H1 (cell line): ENCODE measurements around the gene LTO1. TPM values are rescaled to one million over a fixed set of nuclear protein-coding genes. Genes with fewer than 3 reads are reported as not detected.

Source experiments
- CTCF ChIA-PET: fragments of 300-600 bp; sonication (Branson Sonifier 250); formaldehyde crosslinking; loops from one replicate; lab custom pipeline; 2021; ENCODE audit not compliant: partially characterized antibody; lab: Charles Lee
- POLR2A ChIA-PET: fragments of 300-600 bp; sonication (Branson Sonifier 250); formaldehyde crosslinking; loops from one replicate; lab custom pipeline; 2021; ENCODE audit warnings: inconsistent platforms; ENCODE audit not compliant: partially characterized antibody; lab: Charles Lee
- DNase-seq, 2 experiments: peaks; one replicate each; pipeline versions ENCODE4 v3.0.0 to v3.0.0-alpha.2; 2010 to 2022; ENCODE audit warnings: low spot score in 2 of 2, low read depth in 1 of 2, mixed read lengths in 1 of 2
- FAIRE-seq: peaks from 2 replicates; lab custom pipeline; 2011; peaks lifted over from hg19 to GRCh38; lab: Jason Lieb, UNC
- H2AFZ ChIP-seq: 2 replicates; pipeline ENCODE4 v1.8.1; 2012; ENCODE audit warnings: low read length, inconsistent platforms
- H2AK5ac ChIP-seq: 2 replicates; pipeline ENCODE4 v1.6.1; 2013; ENCODE audit warnings: low read depth, low read length
- H2BK120ac ChIP-seq: replicated peaks from 2 replicates; pipeline ENCODE3; 2013; ENCODE audit warnings: low read depth, low read length, inconsistent platforms
- H2BK12ac ChIP-seq: 2 replicates; pipeline ENCODE4 v1.6.1; 2013; ENCODE audit warnings: low read depth, low read length
- H2BK15ac ChIP-seq: 2 replicates; pipeline ENCODE4 v1.6.1; 2013; ENCODE audit warnings: low read length
- H2BK20ac ChIP-seq: 2 replicates; pipeline ENCODE4 v1.6.1; 2013; ENCODE audit warnings: low read length
- H2BK5ac ChIP-seq: 2 replicates; pipeline ENCODE4 v1.6.1; 2013; ENCODE audit warnings: low read depth, low read length
- H3K14ac ChIP-seq: 2 replicates; pipeline ENCODE4 v1.6.1; 2013; ENCODE audit warnings: inconsistent platforms; ENCODE audit not compliant: insufficient read length
- H3K18ac ChIP-seq: 2 replicates; pipeline ENCODE4 v1.6.1; 2013; ENCODE audit warnings: low read length; ENCODE audit errors: extremely low read depth
- H3K23ac ChIP-seq: 2 replicates; pipeline ENCODE4 v1.6.1; 2013; ENCODE audit warnings: inconsistent platforms; ENCODE audit not compliant: insufficient read length
- H3K23me2 ChIP-seq: 2 replicates; pipeline ENCODE4 v1.6.1; 2013; ENCODE audit warnings: low read depth, low read length
- H3K27ac ChIP-seq: 2 replicates; pipeline ENCODE4 v1.6.1; 2011; ENCODE audit warnings: low read depth, low read length, inconsistent platforms
- H3K27me3 ChIP-seq, 4 experiments: replicated peaks in 1 of 4; 1 replicate in 1 of 4; 2 replicates in 3 of 4; pipeline versions ENCODE4 v1.6.1 to v1.8.1; 2011 to 2013; ENCODE audit warnings: low read length in 3 of 4, mild to moderate bottlenecking in 3 of 4, inconsistent platforms in 2 of 4, mixed read lengths in 2 of 4, moderate library complexity in 1 of 4; ENCODE audit not compliant: control insufficient read depth in 3 of 4, insufficient read depth in 3 of 4; ENCODE audit errors: extremely low read depth in 1 of 4
- H3K36me3 ChIP-seq, 4 experiments: 2 replicates each; pipeline versions ENCODE4 v1.6.1 to v1.8.1; 2011 to 2013; ENCODE audit warnings: mild to moderate bottlenecking in 4 of 4, low read length in 3 of 4, moderate library complexity in 2 of 4, control low read depth in 1 of 4, inconsistent platforms in 1 of 4; ENCODE audit not compliant: insufficient read depth in 4 of 4, control insufficient read depth in 2 of 4
- H3K4ac ChIP-seq: replicated peaks from 2 replicates; pipeline ENCODE3; 2013; ENCODE audit warnings: low read length, low read depth, mixed read lengths, inconsistent platforms; ENCODE audit not compliant: insufficient read length
- H3K4me1 ChIP-seq, 4 experiments: replicated peaks in 1 of 4; 1 replicate in 1 of 4; 2 replicates in 3 of 4; pipeline versions ENCODE4 v1.6.1 to v1.8.1; 2011 to 2013; ENCODE audit warnings: low read length in 3 of 4, inconsistent platforms in 2 of 4, mixed read lengths in 1 of 4; ENCODE audit not compliant: insufficient read depth in 4 of 4, control insufficient read depth in 3 of 4
- H3K4me2 ChIP-seq, 2 experiments: 2 replicates each; pipeline versions ENCODE4 v1.6.1 to v1.8.1; 2011 to 2013; ENCODE audit warnings: low read depth in 2 of 2, low read length in 2 of 2, control low read depth in 1 of 2, inconsistent platforms in 1 of 2, mild to moderate bottlenecking in 1 of 2; ENCODE audit not compliant: insufficient read depth in 1 of 2
- H3K4me3 ChIP-seq, 4 experiments: fragments of 200-600, 300-600 bp in 1 of 4; sonication (generic), shearing (Covaris generic), sonication (Bioruptor Twin) in 1 of 4; 2 replicates each; pipeline versions ENCODE4 v1.5.1 to v1.8.1; 2011 to 2016; ENCODE audit warnings: low read length in 4 of 4, low read depth in 3 of 4, control low read depth in 2 of 4, inconsistent platforms in 2 of 4, mild to moderate bottlenecking in 2 of 4, mixed read lengths in 1 of 4, moderate library complexity in 1 of 4; ENCODE audit not compliant: insufficient read depth in 2 of 4; ENCODE audit errors: extremely low read depth in 1 of 4
- H3K56ac ChIP-seq: replicated peaks from 2 replicates; pipeline ENCODE3; 2013; ENCODE audit warnings: low read depth, mild to moderate bottlenecking, mixed read lengths, low read length, inconsistent platforms; ENCODE audit not compliant: insufficient read length
- H3K79me1 ChIP-seq: 2 replicates; pipeline ENCODE4 v1.6.1; 2013; ENCODE audit warnings: low read depth, low read length, control low read depth
- H3K79me2 ChIP-seq, 2 experiments: 2 replicates each; pipeline versions ENCODE4 v1.6.1 to v1.8.1; 2012 to 2013; ENCODE audit warnings: low read length in 2 of 2, mild to moderate bottlenecking in 2 of 2, inconsistent platforms in 1 of 2; ENCODE audit not compliant: insufficient read depth in 2 of 2, control insufficient read depth in 1 of 2
- H3K9ac ChIP-seq, 4 experiments: replicated peaks in 1 of 4; 1 replicate in 1 of 4; 2 replicates in 3 of 4; pipeline versions ENCODE4 v1.6.1 to v1.8.1; 2011 to 2013; ENCODE audit warnings: low read depth in 3 of 4, low read length in 3 of 4, control low read depth in 2 of 4, mild to moderate bottlenecking in 2 of 4, moderate library complexity in 2 of 4, inconsistent platforms in 1 of 4; ENCODE audit errors: extremely low read depth in 1 of 4
- H3K9me3 ChIP-seq, 2 experiments: 2 replicates each; pipeline versions ENCODE4 v1.6.1 to v1.8.1; 2012 to 2013; ENCODE audit warnings: mild to moderate bottlenecking in 2 of 2, moderate library complexity in 2 of 2, control low read depth in 1 of 2, inconsistent platforms in 1 of 2, low read depth in 1 of 2, low read length in 1 of 2, mixed read lengths in 1 of 2; ENCODE audit not compliant: insufficient read depth in 2 of 2
- H4K20me1 ChIP-seq, 2 experiments: replicated peaks in 1 of 2; 2 replicates each; pipeline versions ENCODE3 to v1.8.1; 2011 to 2013; ENCODE audit warnings: inconsistent platforms in 2 of 2, low read length in 2 of 2, mild to moderate bottlenecking in 1 of 2; ENCODE audit not compliant: insufficient read depth in 2 of 2, control insufficient read depth in 1 of 2
- H4K5ac ChIP-seq: 2 replicates; pipeline ENCODE4 v1.6.1; 2013; ENCODE audit warnings: low read length, low read depth, mixed read lengths, inconsistent platforms; ENCODE audit not compliant: insufficient read length
- H4K8ac ChIP-seq: 2 replicates; pipeline ENCODE4 v1.8.0; 2013; ENCODE audit warnings: mild to moderate bottlenecking, moderate library complexity, low read length, inconsistent platforms; ENCODE audit not compliant: insufficient read depth; ENCODE audit errors: extremely low read depth
- H4K91ac ChIP-seq: replicated peaks from 2 replicates; pipeline ENCODE3; 2013; ENCODE audit warnings: low read length, mixed read lengths, inconsistent platforms; ENCODE audit not compliant: insufficient read length
- ASH2L ChIP-seq: fragments of 200-600, 300-600 bp; sonication (generic); IDR thresholded peaks from one replicate; pipeline ENCODE4 v1.7.1; 2017; ENCODE audit warnings: low read length
- BRCA1 ChIP-seq: IDR thresholded peaks from 2 replicates; pipeline ENCODE4 v1.6.1; 2012; ENCODE audit warnings: low read depth, low read length, improper control_type of control experiment
- CREB1 ChIP-seq: IDR thresholded peaks from 2 replicates; pipeline ENCODE4 v1.6.1; 2012; ENCODE audit warnings: inconsistent platforms
- GABPA ChIP-seq: IDR thresholded peaks from 2 replicates; pipeline ENCODE4 v1.6.1; 2011; ENCODE audit warnings: mild to moderate bottlenecking, low read length, moderate library complexity, borderline replicate concordance; ENCODE audit not compliant: insufficient read depth
- NANOG ChIP-seq: IDR thresholded peaks from 2 replicates; pipeline ENCODE4 v1.6.1; 2011; ENCODE audit warnings: low read length, low read depth, mild to moderate bottlenecking, inconsistent platforms; ENCODE audit not compliant: insufficient read depth, poor library complexity, severe bottlenecking
- POLR2A ChIP-seq, 2 experiments: IDR thresholded peaks; 1 replicate in 1 of 2; 2 replicates in 1 of 2; pipeline ENCODE4 v1.6.1; 2011; ENCODE audit warnings: low read depth in 2 of 2, low read length in 2 of 2, mild to moderate bottlenecking in 2 of 2; ENCODE audit errors: control extremely low read depth in 1 of 2
- RNF2 ChIP-seq: fragments of 200-900, 300-1000 bp; sonication (generic); IDR thresholded peaks from 2 replicates; pipeline ENCODE4 v1.7.1; 2016; ENCODE audit warnings: borderline replicate concordance, low read depth, mild to moderate bottlenecking, antibody characterized with exemption, low read length; ENCODE audit not compliant: poor library complexity, severe bottlenecking; ENCODE audit errors: missing control alignments
- SIX5 ChIP-seq: IDR thresholded peaks from 2 replicates; pipeline ENCODE4 v1.6.1; 2011; ENCODE audit warnings: mild to moderate bottlenecking, low read depth, low read length
- SRF ChIP-seq: IDR thresholded peaks from 2 replicates; pipeline ENCODE4 v1.6.1; 2011; ENCODE audit warnings: mild to moderate bottlenecking, low read depth, low read length, moderate library complexity
- ZNF274 ChIP-seq: IDR thresholded peaks from 2 replicates; pipeline ENCODE4 v1.7.0; 2012; ENCODE audit warnings: low read length, borderline replicate concordance; ENCODE audit errors: extremely low read depth
- WGBS, 2 experiments: shearing (Covaris generic) in 1 of 2; methylation state at CpG; one replicate each; pipeline versions ENCODE4 v1.1.6 to v1.1.7; 2013 to 2015; ENCODE audit warnings: low lambda C conversion rate in 2 of 2, mixed read lengths in 2 of 2, inconsistent platforms in 1 of 2, low coverage in 1 of 2, missing lambda C conversion rate in 1 of 2; ENCODE audit not compliant: insufficient replicate concordance in 2 of 2, insufficient coverage in 1 of 2, insufficient read length in 1 of 2; ENCODE audit errors: extremely low coverage in 1 of 2, missing lambda C conversion rate in 1 of 2; 5-methylcytosine and 5-hydroxymethylcytosine counted together
- polyA plus RNA-seq, 7 experiments: library from polyadenylated mRNA; depleted of rRNA in 3 of 7; stranded (reverse) in 5 of 7; unstranded in 2 of 7; fragments of >200 nt in 5 of 7; fragments of 200-250 nt in 2 of 7; gene quantifications; 1 replicate in 5 of 7; 2 replicates in 1 of 7; 4 replicates in 1 of 7; pipeline versions ENCODE4 v1.2.1 to v1.2.3, GENCODE V29; 2011 to 2013; ENCODE audit warnings: missing spikeins in 2 of 7, mixed read lengths in 2 of 7
- total RNA-seq: library from RNA; stranded (reverse); fragmentation: NEBNext Ultra II Directional; extraction: Animal tissue kit (Norgen Biotek cat#: 25700); gene quantifications from 2 replicates; pipeline ENCODE4 v1.2.1, GENCODE V29; 2021
- TF ChIP-seq, protein P1 (sequence below): IDR thresholded peaks from 2 replicates; pipeline ENCODE4 v1.6.1; 2012; ENCODE audit warnings: inconsistent platforms
- TF ChIP-seq, protein P2 (sequence below): IDR thresholded peaks from 2 replicates; pipeline ENCODE4 v1.6.1; 2012; ENCODE audit warnings: low read length, inconsistent platforms

Gene LTO1
- total and polyA plus RNA-seq, 2 of the 8 experiments (the other 6 are each of a cell fraction or from before 2014, with no cell fraction given), result 15.4 to 21.3 TPM

DNA sequence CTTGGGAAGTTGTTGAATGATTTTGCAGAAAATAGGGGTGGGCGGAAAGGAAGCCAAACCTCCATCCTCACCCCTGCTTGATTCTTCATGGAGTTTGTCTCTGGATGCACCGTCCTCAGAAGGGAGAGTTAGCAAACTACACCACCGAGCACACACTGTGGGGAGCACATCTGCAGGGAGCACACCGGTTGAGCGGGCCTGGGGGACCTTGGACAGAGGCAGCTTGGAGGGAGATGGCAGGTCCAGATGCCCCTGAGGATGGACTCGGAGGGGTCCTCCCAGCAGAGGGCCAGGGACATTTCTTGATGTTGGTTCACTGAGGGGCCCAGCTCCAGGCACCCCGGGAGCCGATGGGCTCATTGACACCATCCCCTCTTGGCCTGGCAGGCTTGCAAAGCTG, 43.8 kb upstream of the LTO1 start:
- Histone ChIP-seq H3K18ac (no peak overlapping the region), H3K27me3 (peaks cover 0 to 19% (median 13%) of the 10 kb centered on the region in 4 experiments; a peak in 5 of 7 replicates), H3K9me3 (no peaks in the 10 kb centered on the region), H3K56ac (no peak overlapping the region), H3K4me3 (no peak overlapping the region), H3K9ac (no peak overlapping the region), H4K91ac (no peak overlapping the region), H2BK12ac (0 out of 2 replicates have a peak overlapping the region, but pooled peaks have one; percentile 27), H2AFZ (no peak overlapping the region), H4K8ac (no peak overlapping the region), H3K79me1 (no peaks in the 10 kb centered on the region), H2AK5ac (no peak overlapping the region), H3K4me1 (peaks cover 0 to 10% (median 2%) of the 10 kb centered on the region in 4 experiments; a peak in 5 of 7 replicates), H3K27ac (no peak overlapping the region), H2BK20ac (no peak overlapping the region; the same call in 1 of the 2 replicates), H3K79me2 (no peaks in the 10 kb centered on the region), H3K36me3 (no peaks in the 10 kb centered on the region), H4K5ac (no peak overlapping the region), H3K23me2 (no peaks in the 10 kb centered on the region; the same call in 1 of the 2 replicates), H3K4ac (no peak overlapping the region), H4K20me1 (no peaks in the 10 kb centered on the region), H2BK5ac (no peak overlapping the region), H2BK120ac (no peak overlapping the region), H3K23ac (no peak overlapping the region), H3K4me2 (no peak overlapping the region), H2BK15ac (peak overlapping the region; percentile 53; the same call in 1 of the 2 replicates), H3K14ac (no peak overlapping the region)
- ChIA-PET POLR2A (interaction anchor here (2.0 kb wide), 1 partner anchor 14 kb away, joined by 6 read pairs; no protein-coding TSS in a partner anchor), CTCF (interaction anchor here (0.7 to 20.5 kb wide), 28 partner anchors 9 to 200 kb away, joined by 3 to 197 read pairs (median 6); no protein-coding TSS in a partner anchor)
- DNase-seq (no peak), FAIRE-seq (no peak)
- WGBS, 2 experiments, result 91% methylated on average over 6 of the region's 8 CpGs; no CpG with 5 or more reads in 1 of the 2 experiments
- TF ChIP-seq NANOG, result no peak
- no peak for TF ChIP-seq SRF
- TF ChIP-seq, protein P1, sequence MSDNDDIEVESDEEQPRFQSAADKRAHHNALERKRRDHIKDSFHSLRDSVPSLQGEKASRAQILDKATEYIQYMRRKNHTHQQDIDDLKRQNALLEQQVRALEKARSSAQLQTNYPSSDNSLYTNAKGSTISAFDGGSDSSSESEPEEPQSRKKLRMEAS, result no peak
- no peak for TF ChIP-seq SIX5
- TF ChIP-seq RNF2, result no peak
- no peak for TF ChIP-seq POLR2A (IDR thresholded peaks at IDR 0.05; ENCODE audit: control extremely low read depth in 1 of 2, low read depth in 2 of 2, low read length in 2 of 2)
- no peak for TF ChIP-seq ZNF274
- no peak for TF ChIP-seq BRCA1
- TF ChIP-seq, protein P2, sequence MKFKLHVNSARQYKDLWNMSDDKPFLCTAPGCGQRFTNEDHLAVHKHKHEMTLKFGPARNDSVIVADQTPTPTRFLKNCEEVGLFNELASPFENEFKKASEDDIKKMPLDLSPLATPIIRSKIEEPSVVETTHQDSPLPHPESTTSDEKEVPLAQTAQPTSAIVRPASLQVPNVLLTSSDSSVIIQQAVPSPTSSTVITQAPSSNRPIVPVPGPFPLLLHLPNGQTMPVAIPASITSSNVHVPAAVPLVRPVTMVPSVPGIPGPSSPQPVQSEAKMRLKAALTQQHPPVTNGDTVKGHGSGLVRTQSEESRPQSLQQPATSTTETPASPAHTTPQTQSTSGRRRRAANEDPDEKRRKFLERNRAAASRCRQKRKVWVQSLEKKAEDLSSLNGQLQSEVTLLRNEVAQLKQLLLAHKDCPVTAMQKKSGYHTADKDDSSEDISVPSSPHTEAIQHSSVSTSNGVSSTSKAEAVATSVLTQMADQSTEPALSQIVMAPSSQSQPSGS, result no peak
- TF ChIP-seq CREB1, result no peak
- no peak for TF ChIP-seq ASH2L
- no peak for TF ChIP-seq GABPA
